ENCODE results near the gene DCLK3. TPM values are rescaled to one million over a fixed set of nuclear protein-coding genes. Genes with fewer than 3 reads are reported as not detected.

Gene DCLK3
- total and polyA plus RNA-seq, 2 donors (not counting 1 experiment from before 2014, with no cell fraction given), result not detected

- intact Hi-C loops (cut with micrococcal nuclease), result no loop called here
- CTCF ChIA-PET, result no interaction called here
- DNase-seq (no peak), ATAC-seq (ENCODE audit: low read depth) (no peak)
- H3K27me3 Mint-ChIP-seq, result peaks cover 14% of the 10 kb centered on the region
- Histone ChIP-seq H3K9me3 (ENCODE audit: control extremely low read depth in 1 of 3, control insufficient read depth in 2 of 3, insufficient read depth in 1 of 3, low read length in 2 of 3) (no peaks in the 10 kb centered on the region), H3K4me3 (ENCODE audit: control extremely low read depth in 1 of 5, extremely low read depth in 1 of 5, insufficient read depth in 1 of 5, low read depth in 2 of 5, low read length in 4 of 5) (no peak overlapping the region), H3K4me2 (replicated peaks; ENCODE audit: low read depth, low read length, poor library complexity, severe bottlenecking) (no peak overlapping the region), H2AFZ (ENCODE audit: insufficient read depth, low read depth, low read length, poor library complexity, severe bottlenecking) (no peak overlapping the region), H3K36me3 (replicated peaks in 1 of 2; ENCODE audit: control extremely low read depth in 1 of 2, control insufficient read depth in 1 of 2, extremely low read depth in 1 of 2, insufficient read depth in 2 of 2, low read length in 1 of 2) (no peaks in the 10 kb centered on the region), H3K27me3 (replicated peaks in 1 of 4; ENCODE audit: control extremely low read depth in 1 of 4, control insufficient read depth in 3 of 4, insufficient read depth in 4 of 4, low read length in 3 of 4) (peaks cover 0 to 3% (median 0%) of the 10 kb centered on the region in 4 experiments), H4K20me1 (ENCODE audit: control insufficient read depth, insufficient read depth, low read length, poor library complexity, severe bottlenecking) (no peaks in the 10 kb centered on the region), H3K9ac (ENCODE audit: low read length) (no peak overlapping the region), H3K4me1 (ENCODE audit: control insufficient read depth in 2 of 2, insufficient read depth in 2 of 2, low read length in 2 of 2) (no peaks in the 10 kb centered on the region), H3K27ac (ENCODE audit: low read length in 2 of 2) (no peak overlapping the region), H3K79me2 (ENCODE audit: control insufficient read depth, insufficient read depth, low read length) (no peaks in the 10 kb centered on the region)
- H3K27ac Mint-ChIP-seq, result no peak overlapping the region
- no peak overlapping the region for H3K4me3 Mint-ChIP-seq
- no peaks in the 10 kb centered on the region for H3K9me3 Mint-ChIP-seq (ENCODE audit: insufficient read depth)
- no peaks in the 10 kb centered on the region for H3K4me1 Mint-ChIP-seq
- POLR2A ChIA-PET, result no interaction called here
- WGBS (ENCODE audit: insufficient coverage), result 100% methylated on average over 1 of the region's 1 CpG
- no peak for TF ChIP-seq EZH2 (IDR thresholded peaks at IDR 0.05; ENCODE audit: borderline replicate concordance, insufficient read depth, low read depth, low read length, poor library complexity, severe bottlenecking)
Observed at GRCh38 chr3:36795622-36796021, 31.3 kb upstream of the DCLK3 start.

- H3K4me1 ChIP-seq (ENCODE audit: control insufficient read depth in 2 of 2, insufficient read depth in 2 of 2, low read length in 2 of 2), result no peaks in the 10 kb centered on the region
- ChIA-PET POLR2A (no interaction called here), CTCF (interaction anchor here (1.1 kb wide), 1 partner anchor 167 kb away, joined by 5 read pairs; no protein-coding TSS in a partner anchor)
- ATAC-seq (ENCODE audit: low read depth) (no peak), DNase-seq (peak; percentile 25)
- no peaks in the 10 kb centered on the region for H3K9me3 ChIP-seq (ENCODE audit: control extremely low read depth in 1 of 3, control insufficient read depth in 2 of 3, insufficient read depth in 1 of 3, low read length in 2 of 3)
- Mint-ChIP-seq H3K27ac (no peak overlapping the region), H3K9me3 (ENCODE audit: insufficient read depth) (no peaks in the 10 kb centered on the region), H3K4me3 (no peak overlapping the region), H3K4me1 (no peaks in the 10 kb centered on the region), H3K27me3 (peaks cover 9% of the 10 kb centered on the region)
- no peak overlapping the region for H3K4me3 ChIP-seq (ENCODE audit: control extremely low read depth in 1 of 5, extremely low read depth in 1 of 5, insufficient read depth in 1 of 5, low read depth in 2 of 5, low read length in 4 of 5)
- intact Hi-C loops (cut with micrococcal nuclease), result loop anchor here (1.0 kb wide), 1 partner anchor 166 kb away; no protein-coding TSS in a partner anchor
- no peaks in the 10 kb centered on the region for H3K27me3 ChIP-seq (replicated peaks in 1 of 4; ENCODE audit: control extremely low read depth in 1 of 4, control insufficient read depth in 3 of 4, insufficient read depth in 4 of 4, low read length in 3 of 4)
- no peak overlapping the region for H3K27ac ChIP-seq (ENCODE audit: low read length in 2 of 2)
- no CpG with 5 or more reads among the region's 4 CpGs for WGBS (ENCODE audit: insufficient coverage)
- no peak overlapping the region for H3K9ac ChIP-seq (ENCODE audit: low read length)
- no peak overlapping the region for H2AFZ ChIP-seq (ENCODE audit: insufficient read depth, low read depth, low read length, poor library complexity, severe bottlenecking)
- no peaks in the 10 kb centered on the region for H3K36me3 ChIP-seq (replicated peaks in 1 of 2; ENCODE audit: control extremely low read depth in 1 of 2, control insufficient read depth in 1 of 2, extremely low read depth in 1 of 2, insufficient read depth in 2 of 2, low read length in 1 of 2)
- no peaks in the 10 kb centered on the region for H4K20me1 ChIP-seq (ENCODE audit: control insufficient read depth, insufficient read depth, low read length, poor library complexity, severe bottlenecking)
- H3K4me2 ChIP-seq (replicated peaks; ENCODE audit: low read depth, low read length, poor library complexity, severe bottlenecking), result no peak overlapping the region
- no peaks in the 10 kb centered on the region for H3K79me2 ChIP-seq (ENCODE audit: control insufficient read depth, insufficient read depth, low read length)
- no peak for TF ChIP-seq CTCF (IDR thresholded peaks at IDR 0.05)
Observed at GRCh38 chr3:36792342-36792741, 28.0 kb upstream of the DCLK3 start.

All from B cell (primary cell).